Upper lobe of left lung (tissue), 6 donors: ENCODE data around the gene CBLN3. TPM values are rescaled to one million over a fixed set of nuclear protein-coding genes. Genes with fewer than 3 reads are reported as not detected.

Experiments
- ATAC-seq, 2 donors: fragments of 200-7000 bp; cut with Tn5 transposase; one replicate each; pipeline ENCODE4 v1.9.1; 2022; ENCODE audit warnings: mild to moderate bottlenecking in 2 of 2, moderate library complexity in 2 of 2; ENCODE audit not compliant: low FRiP score in 2 of 2
- DNase-seq, 2 donors: peaks; one replicate each; pipeline ENCODE4 v3.0.0-alpha.2; 2019 to 2020
- H3K27ac ChIP-seq, 4 donors: fragments of 200-600 bp; sonication (generic); one replicate each; pipeline ENCODE4 v1.5.1; 2016 to 2019
- H3K27me3 ChIP-seq, 4 donors: fragments of 200-600 bp; sonication (generic); one replicate each; pipeline ENCODE4 v1.5.1; 2017 to 2019
- H3K36me3 ChIP-seq, 4 donors: fragments of 200-600 bp; sonication (generic); one replicate each; pipeline ENCODE4 v1.5.1; 2016 to 2019
- H3K4me1 ChIP-seq, 4 donors: fragments of 200-600 bp; sonication (generic); one replicate each; pipeline ENCODE4 v1.5.1; 2018 to 2019
- H3K4me3 ChIP-seq, 4 donors: fragments of 200-600 bp; sonication (generic); one replicate each; pipeline ENCODE4 v1.5.1; 2017 to 2019; ENCODE audit warnings: mild to moderate bottlenecking in 2 of 4, moderate library complexity in 1 of 4
- H3K9me3 ChIP-seq, 4 donors: fragments of 200-600 bp; sonication (generic); one replicate each; pipeline ENCODE4 v1.5.1; 2018 to 2019
- EP300 ChIP-seq, 4 donors: sonication (generic); formaldehyde crosslinking; IDR thresholded peaks; one replicate each; pipeline ENCODE4 v1.5.1; 2017; ENCODE audit warnings: antibody characterized with exemption in 4 of 4, control low read depth in 2 of 4
- POLR2A ChIP-seq, 4 donors: fragments of 450-650 bp; IDR thresholded peaks; one replicate each; pipeline ENCODE4 v1.5.1; 2016 to 2017; ENCODE audit warnings: antibody characterized with exemption in 4 of 4, mild to moderate bottlenecking in 2 of 4
- POLR2AphosphoS5 ChIP-seq, 2 donors: sonication (generic); formaldehyde crosslinking; IDR thresholded peaks; one replicate each; pipeline ENCODE4 v1.5.1; 2017; ENCODE audit warnings: antibody characterized with exemption in 2 of 2
- WGBS, 2 donors: methylation state at CpG; one replicate each; pipeline ENCODE4 v1.1.5; 2017 to 2018; 5-methylcytosine and 5-hydroxymethylcytosine counted together
- total RNA-seq, 6 donors: library from RNA; depleted of rRNA in 4 of 6; stranded (reverse); fragments of >200 nt in 4 of 6; gene quantifications; one replicate each; pipeline versions ENCODE4 v1.1.0 to v1.2.1, GENCODE V29; 2016 to 2021
- TF ChIP-seq, protein P1 (sequence below), 6 experiments: fragments of 450-650 bp in 4 of 6; fragments of 200-600 bp in 2 of 6; sonication (generic) in 2 of 6; IDR thresholded peaks; one replicate each; pipeline ENCODE4 v1.5.1; 2016 to 2019; ENCODE audit warnings: antibody characterized with exemption in 6 of 6
- donor health status: DM: no; HTN: no; CAD: no; lungs with moderate emphysema.
- donor health status: DM: no; HTN: yes; CAD: no; lungs with severe emphysema.

The CBLN3 gene
- total RNA-seq, 6 donors from 2014 or later: 1.1 to 4.2 (median 3.1) TPM

GRCh38 chr14:24465368-24465767 is 35.9 kb upstream of the CBLN3 start:
- H3K4me3 ChIP-seq: no peak overlapping the region
- TF ChIP-seq EP300 (IDR thresholded peaks at IDR 0.05) (no peak), POLR2A (IDR thresholded peaks at IDR 0.05) (no peak), POLR2AphosphoS5 (IDR thresholded peaks at IDR 0.05) (no peak)
- TF ChIP-seq, protein P1, sequence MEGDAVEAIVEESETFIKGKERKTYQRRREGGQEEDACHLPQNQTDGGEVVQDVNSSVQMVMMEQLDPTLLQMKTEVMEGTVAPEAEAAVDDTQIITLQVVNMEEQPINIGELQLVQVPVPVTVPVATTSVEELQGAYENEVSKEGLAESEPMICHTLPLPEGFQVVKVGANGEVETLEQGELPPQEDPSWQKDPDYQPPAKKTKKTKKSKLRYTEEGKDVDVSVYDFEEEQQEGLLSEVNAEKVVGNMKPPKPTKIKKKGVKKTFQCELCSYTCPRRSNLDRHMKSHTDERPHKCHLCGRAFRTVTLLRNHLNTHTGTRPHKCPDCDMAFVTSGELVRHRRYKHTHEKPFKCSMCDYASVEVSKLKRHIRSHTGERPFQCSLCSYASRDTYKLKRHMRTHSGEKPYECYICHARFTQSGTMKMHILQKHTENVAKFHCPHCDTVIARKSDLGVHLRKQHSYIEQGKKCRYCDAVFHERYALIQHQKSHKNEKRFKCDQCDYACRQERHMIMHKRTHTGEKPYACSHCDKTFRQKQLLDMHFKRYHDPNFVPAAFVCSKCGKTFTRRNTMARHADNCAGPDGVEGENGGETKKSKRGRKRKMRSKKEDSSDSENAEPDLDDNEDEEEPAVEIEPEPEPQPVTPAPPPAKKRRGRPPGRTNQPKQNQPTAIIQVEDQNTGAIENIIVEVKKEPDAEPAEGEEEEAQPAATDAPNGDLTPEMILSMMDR (IDR thresholded peaks at IDR 0.05): no peak
- ATAC-seq (no peak), DNase-seq (no peak)
- no peaks in the 10 kb centered on the region for H3K36me3 ChIP-seq
- 86 to 98% methylated on average over 3 of the region's 3 CpGs for WGBS, 2 donors
- H3K27ac ChIP-seq: no peak overlapping the region
- H3K9me3 ChIP-seq: no peaks in the 10 kb centered on the region
- no peaks in the 10 kb centered on the region for H3K27me3 ChIP-seq
- H3K4me1 ChIP-seq: no peaks in the 10 kb centered on the region

- no peak for ATAC-seq
- DNase-seq: no peak
- 68 to 84% methylated on average over 4 of the region's 4 CpGs for WGBS, 2 donors
- TF ChIP-seq POLR2AphosphoS5 (IDR thresholded peaks at IDR 0.05) (no peak), EP300 (IDR thresholded peaks at IDR 0.05) (no peak), POLR2A (IDR thresholded peaks at IDR 0.05) (no peak)
- TF ChIP-seq, protein P1 (IDR thresholded peaks at IDR 0.05): no peak
- Histone ChIP-seq H3K27ac (no peak overlapping the region), H3K4me3 (no peak overlapping the region), H3K4me1 (no peaks in the 10 kb centered on the region), H3K36me3 (no peaks in the 10 kb centered on the region), H3K9me3 (no peaks in the 10 kb centered on the region), H3K27me3 (no peaks in the 10 kb centered on the region)
These were observed 34.7 kb upstream of the CBLN3 start for GRCh38 chr14:24463884-24464785.

DNA sequence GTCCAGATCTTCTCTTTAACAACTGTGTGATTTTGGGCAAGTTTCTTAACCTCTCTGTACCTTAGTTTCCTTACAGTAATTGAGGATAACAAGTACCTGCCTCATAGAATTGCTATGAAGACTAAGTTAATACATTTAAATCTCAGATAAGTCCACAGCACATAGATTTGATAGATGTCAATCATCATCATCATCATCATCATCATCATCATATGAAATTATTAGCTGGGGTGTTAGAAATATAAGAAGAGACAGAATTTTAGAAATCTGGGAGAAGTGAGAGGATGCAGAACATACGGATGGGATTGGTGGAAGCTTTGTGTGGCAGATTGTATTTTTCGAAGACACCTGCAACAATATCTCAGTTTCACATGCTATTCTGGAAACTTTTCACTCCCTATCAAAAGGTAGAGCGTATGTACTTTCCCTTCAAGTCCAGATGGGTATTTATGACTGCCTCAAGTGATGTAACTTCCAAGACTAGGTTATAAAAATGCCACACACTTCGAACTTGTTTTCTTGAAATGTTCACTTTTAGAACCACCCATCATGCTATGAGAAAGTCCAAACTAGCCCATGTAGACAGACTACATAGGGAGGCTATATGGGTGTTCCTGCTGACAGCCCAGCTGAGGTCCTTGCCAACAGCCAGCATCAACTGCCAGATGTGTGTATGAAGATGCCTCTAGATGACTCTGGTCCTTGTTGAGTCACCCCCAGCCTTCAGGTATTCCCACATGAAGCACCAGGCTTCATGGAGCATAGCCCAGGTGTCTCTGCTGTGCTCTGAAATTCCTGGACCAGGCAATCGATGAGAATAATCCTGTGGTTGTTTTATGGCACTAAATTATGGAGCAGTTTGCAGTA is 33.8 kb upstream of the CBLN3 start:
- Histone ChIP-seq H3K4me1 (no peaks in the 10 kb centered on the region), H3K36me3 (no peaks in the 10 kb centered on the region), H3K9me3 (no peaks in the 10 kb centered on the region), H3K27ac (no peak overlapping the region), H3K4me3 (no peak overlapping the region), H3K27me3 (no peaks in the 10 kb centered on the region)
- ATAC-seq (no peak), DNase-seq (no peak)
- no peak for TF ChIP-seq EP300 (IDR thresholded peaks at IDR 0.05)
- TF ChIP-seq, protein P1 (IDR thresholded peaks at IDR 0.05): no peak
- no peak for TF ChIP-seq POLR2A (IDR thresholded peaks at IDR 0.05)
- TF ChIP-seq POLR2AphosphoS5 (IDR thresholded peaks at IDR 0.05): no peak
- 52 to 64% methylated on average over 5 of the region's 5 CpGs for WGBS, 2 donors

DNA sequence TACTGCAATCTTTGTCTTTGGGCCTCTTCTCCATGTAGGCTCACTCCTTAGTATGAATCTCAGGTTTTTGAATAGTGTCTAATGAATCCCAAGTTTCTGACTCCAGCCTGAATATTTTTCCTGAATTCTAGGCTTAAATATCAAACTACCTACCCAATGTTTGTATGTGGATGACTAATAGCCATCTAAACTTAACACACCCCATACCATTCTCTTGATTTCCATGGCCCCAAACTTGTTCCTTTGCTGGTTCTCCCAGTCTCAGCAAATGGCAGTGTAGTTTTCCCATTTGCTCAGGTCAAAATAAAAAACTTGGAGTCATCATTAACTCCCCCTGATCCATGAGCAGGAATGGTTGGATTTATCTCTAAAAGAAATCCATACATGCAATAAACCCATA is 31.9 kb upstream of the CBLN3 start:
- DNase-seq (no peak), ATAC-seq (no peak)
- TF ChIP-seq POLR2AphosphoS5 (IDR thresholded peaks at IDR 0.05) (no peak), POLR2A (IDR thresholded peaks at IDR 0.05) (no peak), EP300 (IDR thresholded peaks at IDR 0.05) (no peak)
- TF ChIP-seq, protein P1 (IDR thresholded peaks at IDR 0.05): no peak
- Histone ChIP-seq H3K36me3 (no peaks in the 10 kb centered on the region), H3K9me3 (no peaks in the 10 kb centered on the region), H3K4me1 (no peaks in the 10 kb centered on the region), H3K27ac (no peak overlapping the region), H3K4me3 (no peak overlapping the region), H3K27me3 (no peaks in the 10 kb centered on the region)
